ENCODE data around the gene TP53RK. TPM values are rescaled to one million over a fixed set of nuclear protein-coding genes. Genes with fewer than 3 reads are reported as not detected.

The TP53RK gene
- total RNA-seq, 1 experiment from 2014 or later = 21.5 TPM

- no peak overlapping the region for H2BK5ac ChIP-seq (ENCODE audit: insufficient read length, low read length)
Observed at GRCh38 chr20:46712056-46712636, 22.9 kb upstream of the TP53RK start.

More at GRCh38 chr20:46712056-46712636, 22.9 kb upstream of the TP53RK start:
- H3K27me3 Mint-ChIP-seq (ENCODE audit: low read depth) = peaks cover 7% of the 10 kb centered on the region
- Histone ChIP-seq H2AK5ac (ENCODE audit: insufficient read length, low read length) (no peak overlapping the region), H2BK20ac (ENCODE audit: low read depth, low read length, poor library complexity, severe bottlenecking) (no peak overlapping the region), H2BK15ac (ENCODE audit: low read depth, low read length) (no peak overlapping the region), H3K23ac (ENCODE audit: insufficient read length, low read depth, low read length) (no peak overlapping the region), H3K23me2 (ENCODE audit: insufficient read length, low read depth, low read length, poor library complexity, severe bottlenecking) (peaks cover 5% of the 10 kb centered on the region), H3K27ac (ENCODE audit: insufficient read length, low read depth, low read length) (no peak overlapping the region), H2BK120ac (ENCODE audit: low read depth, low read length, poor library complexity, severe bottlenecking) (no peak overlapping the region), H4K8ac (replicated peaks; ENCODE audit: insufficient read length, low read depth, low read length) (no peak overlapping the region), H3K4ac (ENCODE audit: low read depth, low read length) (no peak overlapping the region), H3K79me1 (ENCODE audit: insufficient read depth, low read depth, low read length, poor library complexity, severe bottlenecking) (no peaks in the 10 kb centered on the region), H3T11ph (ENCODE audit: low read length) (no peak overlapping the region), H3K56ac (ENCODE audit: insufficient read length, low read depth, low read length) (no peak overlapping the region), H3K14ac (ENCODE audit: insufficient read depth, low read length) (no peak overlapping the region), H3K4me2 (ENCODE audit: insufficient read depth, insufficient read length, low read length) (no peak overlapping the region), H2BK12ac (ENCODE audit: insufficient read length, low read depth, low read length) (no peak overlapping the region), H3K79me2 (ENCODE audit: insufficient read depth, low read length) (no peaks in the 10 kb centered on the region), H4K5ac (ENCODE audit: insufficient read length, low read depth, low read length) (no peak overlapping the region), H4K91ac (ENCODE audit: insufficient read length, low read depth, low read length) (no peak overlapping the region), H3K4me1 (ENCODE audit: insufficient read depth, low read length) (no peaks in the 10 kb centered on the region; the same call in 1 of the 2 replicates), H3K9me3 (ENCODE audit: control insufficient read depth, low read depth, low read length) (no peaks in the 10 kb centered on the region), H3K9ac (ENCODE audit: extremely low read depth, insufficient read length, low read length) (no peak overlapping the region), H3K18ac (ENCODE audit: insufficient read length, low read depth, low read length) (no peak overlapping the region), H2AFZ (ENCODE audit: low read length) (no peak overlapping the region), H4K20me1 (ENCODE audit: control insufficient read depth, insufficient read depth, insufficient read length) (no peaks in the 10 kb centered on the region), H3K27me3 (ENCODE audit: insufficient read depth, low read length) (no peaks in the 10 kb centered on the region)
- H3K27ac Mint-ChIP-seq = no peak overlapping the region
- no peak for DNase-seq
- peaks cover 2% of the 10 kb centered on the region in 2 experiments; a peak in 2 of 5 replicates for H3K9me3 Mint-ChIP-seq
- H3K4me3 Mint-ChIP-seq = no peak overlapping the region
- no peak for TF ChIP-seq CTCF (conservative IDR thresholded peaks at IDR 0.05)
- WGBS (ENCODE audit: extremely low coverage, insufficient read length, low lambda C conversion rate) = no CpG with 5 or more reads among the region's 5 CpGs
- peaks cover 29 to 41% of the 10 kb centered on the region in 2 experiments for H3K4me1 Mint-ChIP-seq
- peaks cover 0 to 5% (median 0%) of the 10 kb centered on the region in 3 experiments; a peak in 2 of 7 replicates for H3K36me3 Mint-ChIP-seq (ENCODE audit: insufficient read depth in 1 of 3, low read depth in 3 of 3)
